ENCODE results near the gene PIMREG.

Gene PIMREG

DNA sequence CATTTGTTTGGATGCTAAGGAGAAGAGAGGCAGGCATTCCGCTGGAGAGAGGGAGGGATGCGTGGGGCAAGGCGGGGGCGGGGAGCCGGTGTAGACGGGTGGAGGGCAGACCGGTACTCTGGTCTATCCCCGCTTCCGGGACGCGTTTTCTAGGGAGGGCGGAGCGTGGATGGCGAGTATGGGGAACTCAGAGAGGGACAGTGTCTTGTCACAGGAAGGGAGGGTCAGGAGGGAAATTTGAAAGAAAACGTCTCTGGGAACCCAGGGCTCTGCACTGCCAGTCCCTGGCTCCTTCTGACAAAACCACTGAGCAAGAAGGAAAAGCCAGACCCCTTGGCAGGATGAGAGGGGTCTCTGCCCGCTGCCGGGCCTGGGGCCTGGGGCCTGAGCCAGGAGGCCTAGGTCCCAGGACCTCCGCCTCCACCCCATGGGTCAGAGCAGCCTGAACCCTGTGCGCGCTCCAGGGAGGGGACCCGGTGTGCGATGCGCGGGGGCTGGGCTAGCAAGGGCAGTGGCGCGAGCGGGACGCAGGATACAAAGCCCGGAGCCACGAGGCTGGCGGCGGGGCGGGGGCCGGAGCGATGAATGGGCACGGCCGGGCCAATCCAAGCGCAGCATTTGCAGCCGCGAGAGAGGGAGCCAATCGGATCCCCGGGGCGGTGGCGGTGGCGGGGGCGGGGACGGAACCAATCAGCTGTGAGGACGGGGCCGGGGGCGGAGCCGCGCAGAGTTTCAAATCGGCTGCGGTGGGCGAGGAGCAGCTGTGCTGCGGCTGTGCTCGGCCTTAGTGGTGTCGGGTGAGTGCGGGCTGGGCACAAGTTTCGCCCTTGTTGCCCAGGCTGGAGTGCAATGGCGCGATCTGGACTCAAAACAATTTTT is at the start of gene PIMREG:
Gene PIMREG (plus strand): TSS at position 764 of the 879 bp plus-strand sequence. CDS start 656 bp downstream, outside the sequence.
- peak; percentile 95 for DNase-seq

DNA sequence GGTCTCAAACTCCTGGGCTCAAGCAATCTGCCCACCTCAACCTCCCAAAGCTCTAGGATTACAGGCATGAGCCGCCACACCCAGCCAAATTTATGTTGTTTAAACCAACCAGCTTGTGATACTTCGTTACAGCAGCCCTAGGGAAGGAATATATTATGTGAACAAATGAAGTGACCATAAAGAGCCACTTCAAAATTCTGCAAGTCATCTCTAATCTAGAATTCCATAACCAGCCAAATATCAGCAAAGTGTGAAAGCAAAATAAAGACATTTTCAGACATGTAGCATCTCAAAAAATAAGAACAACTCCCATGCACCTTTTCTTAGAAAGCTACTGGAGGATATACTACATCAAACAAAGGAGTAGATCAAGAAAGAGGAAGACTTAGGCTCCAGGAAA is 45.3 kb upstream of the PIMREG start:
- no peak for DNase-seq

- no peak for DNase-seq
Measured at GRCh38 chr17:6402258-6402657, 42.0 kb upstream of the PIMREG start.

GRCh38 chr17:6408276-6408675 is 36.0 kb upstream of the PIMREG start:
- DNase-seq, result no peak

DNA sequence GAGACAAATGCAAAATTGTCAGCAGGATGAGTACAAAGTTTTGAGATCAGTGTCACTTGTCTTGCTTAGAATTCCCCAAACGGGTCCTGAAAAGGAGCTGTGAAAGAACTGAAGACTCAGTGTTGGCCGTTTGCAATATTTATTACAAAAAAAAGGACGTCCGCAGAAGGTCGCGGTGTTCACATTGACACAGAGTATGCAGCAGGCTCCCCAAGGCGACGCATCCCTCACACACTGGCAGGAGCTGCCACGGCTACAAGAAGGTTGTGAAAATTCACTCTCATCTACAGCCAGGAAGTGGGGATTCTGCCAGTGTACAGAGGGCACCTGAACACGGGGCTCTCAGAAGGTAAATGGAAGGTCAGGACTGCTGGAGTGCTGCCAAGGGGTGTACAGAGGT is 35.5 kb upstream of the PIMREG start:
- no peak for DNase-seq

- DNase-seq, result peak; percentile 35
Measured at GRCh38 chr17:6413065-6413464, 31.2 kb upstream of the PIMREG start.

- no peak for DNase-seq
Measured at GRCh38 chr17:6415616-6416015, 28.6 kb upstream of the PIMREG start.

GRCh38 chr17:6420173-6420641 is 24.0 kb upstream of the PIMREG start:
- DNase-seq, result no peak

- DNase-seq, result peak; percentile 49
Measured at GRCh38 chr17:6421700-6422604, 22.3 kb upstream of the PIMREG start.

DNA sequence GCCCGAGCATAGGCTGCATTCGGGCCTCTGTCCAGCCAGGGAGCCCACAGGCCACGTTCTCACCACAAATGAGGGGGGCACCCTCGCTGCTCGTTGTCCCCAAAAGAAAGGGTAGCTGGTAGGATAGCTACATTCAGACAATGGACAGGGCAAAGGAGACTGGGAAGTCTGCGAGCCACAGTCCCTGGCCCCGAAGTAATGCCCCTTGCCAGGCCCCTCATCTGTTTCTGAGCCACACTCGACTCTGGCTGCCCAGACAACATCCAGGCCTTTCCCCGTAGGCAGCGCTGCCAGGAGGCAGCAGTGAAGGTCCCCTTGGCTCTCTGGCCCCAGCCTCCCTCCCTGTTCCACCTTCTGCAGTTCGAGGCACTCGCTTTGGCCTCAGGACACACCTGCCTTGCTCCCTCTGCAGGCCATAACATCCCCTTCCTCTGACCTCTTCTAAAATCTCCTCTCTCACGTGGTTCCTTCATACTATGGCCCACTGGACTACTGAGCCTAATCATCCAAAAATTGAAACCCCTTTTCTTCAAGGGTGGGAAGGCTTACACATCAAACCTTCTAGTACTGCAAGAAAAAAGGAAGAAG is 21.5 kb upstream of the PIMREG start:
- DNase-seq, result no peak

DNA sequence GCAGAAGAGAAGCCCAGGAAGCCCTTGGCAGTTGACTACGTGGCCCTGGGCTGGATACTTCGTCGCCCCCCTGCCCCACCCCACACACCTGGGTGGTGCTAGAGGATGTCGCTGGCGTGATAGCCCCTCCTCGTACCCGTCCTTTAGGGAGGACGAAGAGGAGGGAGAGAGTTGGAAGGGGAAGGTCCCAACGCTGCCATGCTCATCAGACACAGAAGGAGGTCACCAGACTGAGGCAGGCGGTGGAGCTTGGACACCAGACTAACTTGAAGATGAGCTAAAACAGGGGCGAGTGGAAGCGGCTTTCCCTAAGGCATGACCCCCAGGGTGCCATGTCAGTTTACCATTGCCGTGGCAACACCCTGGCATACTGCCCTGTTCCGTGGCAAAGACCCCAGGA is 20.3 kb upstream of the PIMREG start:
- DNase-seq, result no peak

- DNase-seq, result no peak
Measured at GRCh38 chr17:6425407-6425806, 18.8 kb upstream of the PIMREG start.

- DNase-seq, result no peak
Measured at GRCh38 chr17:6426356-6427101, 17.7 kb upstream of the PIMREG start.

GRCh38 chr17:6427279-6427781 is 16.9 kb upstream of the PIMREG start:
- DNase-seq, result no peak

DNA sequence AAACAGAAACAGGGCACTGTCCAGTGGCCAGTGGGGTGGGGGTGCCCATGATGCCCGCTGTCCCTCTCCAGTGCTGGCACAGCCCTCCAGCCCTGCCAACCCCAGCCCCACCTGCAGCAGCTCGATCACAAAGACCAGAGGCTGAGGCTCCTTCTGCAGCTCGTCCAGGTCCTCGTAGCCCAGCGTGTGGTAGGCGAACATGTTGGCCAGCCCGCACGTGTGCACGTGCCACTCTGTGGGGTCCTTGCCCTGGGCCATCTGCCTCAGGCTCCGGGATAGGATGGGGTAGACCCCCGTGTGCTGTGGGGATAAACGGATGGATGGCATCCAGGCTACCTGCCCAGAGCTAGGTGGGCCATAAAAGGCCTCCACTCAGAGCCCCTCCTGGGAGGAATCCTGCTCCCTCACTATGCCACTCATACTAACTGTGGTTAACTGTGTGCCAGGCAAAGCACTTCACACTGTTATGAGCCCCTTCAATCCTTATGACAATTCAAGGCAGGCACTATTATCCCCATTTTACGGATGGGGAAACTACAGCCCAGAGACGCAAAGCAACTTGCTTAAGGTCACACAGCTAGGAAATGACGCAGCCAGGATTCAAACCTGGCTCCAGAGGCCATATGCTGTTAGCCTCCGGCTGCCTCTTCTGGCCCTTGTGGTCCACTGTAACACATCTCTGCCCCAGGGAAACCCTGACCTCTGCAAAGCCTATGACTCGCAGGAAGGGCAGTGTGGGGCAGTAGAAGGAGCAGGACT is 15.9 kb upstream of the PIMREG start:
- DNase-seq, result no peak

- no peak for DNase-seq
Measured at GRCh38 chr17:6429266-6429665, 15.0 kb upstream of the PIMREG start.

DNA sequence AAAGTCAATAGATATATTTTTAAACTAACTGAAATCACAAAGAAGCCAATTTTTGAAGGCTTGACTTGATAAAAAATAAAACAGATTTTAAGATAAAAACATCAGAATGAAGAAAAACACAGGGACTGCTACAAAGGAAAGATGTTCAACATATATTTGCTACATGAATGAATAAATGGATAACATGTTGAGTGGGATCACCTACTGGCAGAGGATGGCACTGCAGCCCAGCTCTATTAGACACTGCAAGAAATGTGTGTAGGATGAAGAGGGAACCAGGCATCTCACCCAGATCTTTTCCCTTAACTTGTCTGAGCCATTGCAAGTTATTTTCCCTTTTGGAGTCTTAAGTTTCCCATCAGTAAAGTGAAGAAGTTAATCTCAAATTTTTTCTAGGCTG is 13.5 kb upstream of the PIMREG start:
- no peak for DNase-seq

GRCh38 chr17:6435051-6435450 is 9.2 kb upstream of the PIMREG start, which contains the start of gene AIPL1:
AIPL1 (minus strand) TSS chr17:6435121; CDS start chr17:6435104, 17 bp downstream.
- no peak for DNase-seq

GRCh38 chr17:6435968-6436367 is 8.3 kb upstream of the PIMREG start:
- peak; percentile 55 for DNase-seq

- DNase-seq, result no peak
Measured at GRCh38 chr17:6437466-6437865, 6.8 kb upstream of the PIMREG start.

GRCh38 chr17:6437956-6438355 is 6.3 kb upstream of the PIMREG start:
- DNase-seq, result no peak
